ENCODE data around the gene OR2A14. TPM values are rescaled to one million over a fixed set of nuclear protein-coding genes. Genes with fewer than 3 reads are reported as not detected.
A peak's percentile ranks its signal among the peaks of the same experiment; 100 is the strongest.

OR2A14 gene
- total and polyA plus RNA-seq, 2 of the 13 experiments (the other 11 are each of a cell fraction or from before 2014, with no cell fraction given), result not detected

- ATAC-seq (no peak), DNase-seq (ENCODE audit: low spot score) (no peak), FAIRE-seq (no peak)
- no peak overlapping the region for H3K27ac ChIP-seq (ENCODE audit: extremely low read length, insufficient read depth, low read length)
- CTCF ChIA-PET (ENCODE audit: low intra/inter-chr PET ratio, low total read pairs), result no interaction called here
- no peak for TF ChIP-seq MTF1 (CRISPR knock-in tag; IDR thresholded peaks at IDR 0.05)
- TF ChIP-seq RFX1 (IDR thresholded peaks at IDR 0.05), result peak; percentile 35; the same call in 1 of the 2 replicates
- no peaks in the 10 kb centered on the region for H3K27me3 ChIP-seq (ENCODE audit: control insufficient read depth in 1 of 2, insufficient read depth in 2 of 2, low read length in 2 of 2)
- in situ Hi-C loops (cut with HindIII; ENCODE audit: extremely low pct_ligation_motif_present, low pct_unique_long_range_greater_than_20kb), result no loop called here
- no peak overlapping the region for H3K9ac ChIP-seq (ENCODE audit: insufficient read depth, low read depth, low read length)
- no peaks in the 10 kb centered on the region for H3K36me3 ChIP-seq (replicated peaks in 1 of 2; ENCODE audit: control insufficient read depth in 1 of 2, insufficient read depth in 2 of 2, low read length in 2 of 2)
- 43% methylated on average over 1 of the region's 1 CpG for WGBS (ENCODE audit: low lambda C conversion rate)
- no peaks in the 10 kb centered on the region for H4K20me1 ChIP-seq (ENCODE audit: insufficient read depth, low read length)
- no peak overlapping the region for H3K4me3 ChIP-seq (replicated peaks in 1 of 3; ENCODE audit: insufficient read depth in 1 of 3, low read depth in 2 of 3, low read length in 3 of 3)
- H3K4me1 ChIP-seq (ENCODE audit: insufficient read depth, low read length), result no peaks in the 10 kb centered on the region
- no TSS peak for BruUV-seq (replicated peaks)
- no peaks in the 10 kb centered on the region for H3K9me3 ChIP-seq (ENCODE audit: low read length)
- H3K4me2 ChIP-seq (ENCODE audit: low read depth, low read length), result no peak overlapping the region
- intact Hi-C loops (cut with micrococcal nuclease; ENCODE audit: unreplicated experiment), result no loop called here
- no peaks in the 10 kb centered on the region for H3K79me2 ChIP-seq (ENCODE audit: insufficient read depth, low read length)
- H2AFZ ChIP-seq (ENCODE audit: low read length), result no peak overlapping the region
- POLR2A ChIA-PET, result no interaction called here
These were observed 11.1 kb downstream of the OR2A14 start for GRCh38 chr7:144134116-144134515.

GRCh38 chr7:144137501-144137900 is 14.5 kb downstream of the OR2A14 start:
- H3K27ac ChIP-seq (ENCODE audit: extremely low read length, insufficient read depth, low read length), result no peak overlapping the region
- TF ChIP-seq SKIL (CRISPR knock-in tag; IDR thresholded peaks at IDR 0.05; ENCODE audit: borderline replicate concordance) (no peak), CEBPB (IDR thresholded peaks at IDR 0.05; ENCODE audit: borderline replicate concordance, low read depth, low read length) (peak; percentile 17; the same call in 1 of the 2 replicates)
- no peak overlapping the region for H3K9ac ChIP-seq (ENCODE audit: insufficient read depth, low read depth, low read length)
- CTCF ChIA-PET (ENCODE audit: low intra/inter-chr PET ratio, low total read pairs), result no interaction called here
- intact Hi-C loops (cut with micrococcal nuclease; ENCODE audit: unreplicated experiment) (no loop called here), in situ Hi-C loops (cut with HindIII; ENCODE audit: extremely low pct_ligation_motif_present, low pct_unique_long_range_greater_than_20kb) (no loop called here)
- POLR2A ChIA-PET, result no interaction called here
- DNase-seq (ENCODE audit: low spot score) (no peak), ATAC-seq (no peak), FAIRE-seq (no peak)
- H3K79me2 ChIP-seq (ENCODE audit: insufficient read depth, low read length), result no peaks in the 10 kb centered on the region
- H3K27me3 ChIP-seq (ENCODE audit: control insufficient read depth in 1 of 2, insufficient read depth in 2 of 2, low read length in 2 of 2), result no peaks in the 10 kb centered on the region
- H3K4me2 ChIP-seq (ENCODE audit: low read depth, low read length), result no peak overlapping the region
- H3K36me3 ChIP-seq (replicated peaks in 1 of 2; ENCODE audit: control insufficient read depth in 1 of 2, insufficient read depth in 2 of 2, low read length in 2 of 2), result no peaks in the 10 kb centered on the region
- WGBS (ENCODE audit: low lambda C conversion rate), result 0% methylated on average over 1 of the region's 1 CpG
- H2AFZ ChIP-seq (ENCODE audit: low read length), result no peak overlapping the region
- H3K4me3 ChIP-seq (replicated peaks in 1 of 3; ENCODE audit: insufficient read depth in 1 of 3, low read depth in 2 of 3, low read length in 3 of 3), result no peak overlapping the region
- BruUV-seq (replicated peaks), result no TSS peak
- H3K9me3 ChIP-seq (ENCODE audit: low read length), result no peaks in the 10 kb centered on the region
- no peaks in the 10 kb centered on the region for H3K4me1 ChIP-seq (ENCODE audit: insufficient read depth, low read length)
- no peaks in the 10 kb centered on the region for H4K20me1 ChIP-seq (ENCODE audit: insufficient read depth, low read length)

Measured in HepG2 (cell line).